A673 (cell line): ENCODE data around the gene NT5C3B. TPM values are rescaled to one million over a fixed set of nuclear protein-coding genes. Genes with fewer than 3 reads are reported as not detected.

Experiments used
- BruUV-seq: library from RNA; stranded (reverse); fragments of 400-500 nt; replicated peaks from 2 replicates; lab custom pipeline; 2021; lab: Mats Ljungman, UMichigan
- CTCF ChIA-PET: fragments of 300-600 bp; sonication (Branson Sonifier 250); formaldehyde crosslinking; loops from one replicate; lab custom pipeline; 2022; ENCODE audit warnings: antibody characterized with exemption; lab: Charles Lee
- POLR2A ChIA-PET: fragments of 300-600 bp; sonication (Branson Sonifier 250); formaldehyde crosslinking; loops from one replicate; lab custom pipeline; 2022; ENCODE audit warnings: antibody characterized with exemption; ENCODE audit not compliant: low non-redundant PET; lab: Charles Lee
- DNase-seq: peaks from one replicate; pipeline ENCODE4 v3.0.0-alpha.2; 2015; ENCODE audit warnings: low spot score
- H3K27ac ChIP-seq: fragments of 200-600 bp; sonication (generic); 2 replicates; pipeline ENCODE4 v1.5.1; 2016; ENCODE audit warnings: mixed run types, low read depth, mild to moderate bottlenecking, mixed read lengths, antibody characterized with exemption, low read length; ENCODE audit not compliant: poor library complexity, severe bottlenecking
- H3K27me3 ChIP-seq: fragments of 200-600 bp; sonication (generic); replicated peaks from 2 replicates; pipeline ENCODE4 v1.6.1; 2017; ENCODE audit warnings: mixed run types, low read depth, mild to moderate bottlenecking, mixed read lengths, antibody characterized with exemption, low read length; ENCODE audit not compliant: insufficient read depth, poor library complexity
- H3K36me3 ChIP-seq: fragments of 200-600 bp; sonication (generic); 2 replicates; pipeline ENCODE4 v1.6.1; 2016; ENCODE audit warnings: mixed run types, mild to moderate bottlenecking, mixed read lengths, antibody characterized with exemption, low read length; ENCODE audit not compliant: insufficient read depth, poor library complexity, severe bottlenecking
- H3K4me1 ChIP-seq: fragments of 200-600 bp; sonication (generic); 2 replicates; pipeline ENCODE4 v1.6.1; 2017; ENCODE audit warnings: mixed run types, mild to moderate bottlenecking, mixed read lengths, antibody characterized with exemption, low read length; ENCODE audit not compliant: insufficient read depth, poor library complexity, severe bottlenecking
- H3K4me3 ChIP-seq: fragments of 200-600 bp; sonication (generic); 2 replicates; pipeline ENCODE4 v1.5.1; 2016; ENCODE audit warnings: low read depth, mixed run types, mild to moderate bottlenecking, mixed read lengths, low read length; ENCODE audit not compliant: poor library complexity, severe bottlenecking
- H3K9me3 ChIP-seq: fragments of 200-600 bp; sonication (generic); 2 replicates; pipeline ENCODE4 v1.6.1; 2016; ENCODE audit warnings: mixed run types, low read depth, mild to moderate bottlenecking, mixed read lengths, antibody characterized with exemption, low read length; ENCODE audit not compliant: poor library complexity, severe bottlenecking
- CTCF ChIP-seq: fragments of 300-800, 200-600 bp; sonication (generic); conservative IDR thresholded peaks from 2 replicates; pipeline ENCODE4 v1.5.1; 2017; ENCODE audit warnings: low read depth, mild to moderate bottlenecking, antibody characterized with exemption, low read length, moderate library complexity, mixed read lengths
- EZH2 ChIP-seq: fragments of 200-600 bp; sonication (generic); IDR thresholded peaks from 2 replicates; pipeline ENCODE4 v1.6.1; 2017; ENCODE audit warnings: borderline replicate concordance, low read depth, mild to moderate bottlenecking, mixed read lengths, antibody characterized with exemption, low read length; ENCODE audit not compliant: poor library complexity, severe bottlenecking
- intact Hi-C: fragments of 100-400 bp; cut with micrococcal nuclease; formaldehyde crosslinking; loops from one replicate; pipeline ENCODE4 v1.10.0; 2022; ENCODE audit not compliant: unreplicated experiment
- total RNA-seq: library from RNA; stranded (reverse); gene quantifications from 2 replicates; pipeline ENCODE4 v1.2.3, GENCODE V29; 2021

Gene NT5C3B
- total RNA-seq, 1 experiment from 2014 or later = 46.7 TPM

GRCh38 chr17:41799366-41799765, 36.7 kb downstream of the NT5C3B start:
- ChIA-PET POLR2A (no interaction called here), CTCF (no interaction called here)
- Histone ChIP-seq H3K4me3 (no peak overlapping the region), H3K27me3 (no peaks in the 10 kb centered on the region), H3K27ac (no peak overlapping the region), H3K4me1 (no peaks in the 10 kb centered on the region), H3K36me3 (no peaks in the 10 kb centered on the region), H3K9me3 (no peaks in the 10 kb centered on the region)
- TF ChIP-seq EZH2 (no peak), CTCF (no peak)
- intact Hi-C loops = no loop called here
- BruUV-seq = no TSS peak
- DNase-seq = no peak

- H3K27ac ChIP-seq = no peak overlapping the region
- TF ChIP-seq CTCF (no peak), EZH2 (no peak)
- no peaks in the 10 kb centered on the region for H3K4me1 ChIP-seq
- no peaks in the 10 kb centered on the region for H3K9me3 ChIP-seq
- no peak overlapping the region for H3K4me3 ChIP-seq
- BruUV-seq = no TSS peak
- no peaks in the 10 kb centered on the region for H3K27me3 ChIP-seq
- ChIA-PET CTCF (no interaction called here), POLR2A (no interaction called here)
- no peaks in the 10 kb centered on the region for H3K36me3 ChIP-seq
- intact Hi-C loops = no loop called here
- no peak for DNase-seq
Observed at GRCh38 chr17:41797377-41797776, 38.7 kb downstream of the NT5C3B start.

DNA sequence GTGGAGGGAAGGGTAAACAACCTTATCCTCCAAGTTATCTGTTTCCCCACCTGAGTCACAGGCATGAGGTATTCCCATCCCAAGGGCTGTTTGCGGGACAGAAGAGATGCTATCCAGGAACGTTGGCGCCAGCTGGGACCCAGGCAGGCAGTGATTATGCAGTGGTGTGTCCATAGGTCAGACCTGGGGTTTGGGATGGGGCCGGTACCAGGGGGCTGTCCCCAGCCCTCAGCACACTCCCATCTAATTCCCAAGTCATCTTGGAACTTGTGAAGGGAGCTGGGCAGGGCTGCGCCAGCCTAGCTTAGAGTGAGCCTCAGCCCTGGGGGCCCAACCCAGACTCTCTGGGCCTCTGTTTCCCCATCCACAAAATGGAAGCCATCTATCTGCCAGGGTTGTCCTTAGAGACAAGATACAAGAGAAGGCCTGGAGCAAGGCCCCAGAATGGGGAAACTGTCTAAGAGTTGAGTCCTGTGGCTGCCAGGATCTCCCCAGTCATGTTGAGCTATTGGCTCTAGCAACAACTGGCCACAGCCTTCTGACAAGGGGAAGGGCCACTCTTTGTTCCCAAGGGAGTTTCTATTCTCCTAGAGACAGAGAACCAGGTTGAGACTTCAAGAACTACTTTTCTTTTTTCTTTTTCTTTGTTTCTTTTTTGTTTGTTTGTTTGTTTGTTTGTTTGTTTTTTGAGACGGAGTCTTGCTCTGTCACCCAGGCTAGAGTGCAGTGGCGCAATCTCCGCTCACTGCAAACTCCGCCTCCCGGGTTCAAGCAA, 39.7 kb downstream of the NT5C3B start:
- intact Hi-C loops = no loop called here
- Histone ChIP-seq H3K27ac (no peak overlapping the region), H3K36me3 (no peaks in the 10 kb centered on the region), H3K4me1 (no peaks in the 10 kb centered on the region), H3K4me3 (no peak overlapping the region), H3K9me3 (no peaks in the 10 kb centered on the region), H3K27me3 (no peaks in the 10 kb centered on the region)
- DNase-seq = no peak
- no TSS peak for BruUV-seq
- TF ChIP-seq CTCF = no peak
- TF ChIP-seq EZH2 = no peak
- ChIA-PET CTCF (no interaction called here), POLR2A (no interaction called here)
